Tibial artery (tissue), 4 donors: Measurements from ENCODE around the gene PTPRD.
"Not testable (repeated sequence)": the region's sequence is repeated elsewhere in the genome, so short reads cannot be mapped to it uniquely, and the experiment has no call there.

Experiments used
- DNase-seq, 2 donors: peaks; one replicate each; pipeline ENCODE4 v3.0.0-alpha.2; 2019
- H3K27ac ChIP-seq, 2 donors: fragments of 200-600 bp; sonication (generic) in 1 of 2; 1 replicate in 1 of 2; 2 replicates in 1 of 2; pipeline ENCODE4 v1.5.1; 2018 to 2019; ENCODE audit warnings: mild to moderate bottlenecking in 1 of 2
- H3K27me3 ChIP-seq, 2 donors: fragments of 200-600 bp; sonication (generic) in 1 of 2; one replicate each; pipeline versions ENCODE4 v1.5.1 to v1.6.0; 2016 to 2019
- H3K36me3 ChIP-seq, 3 donors: fragments of 200-600 bp; sonication (generic) in 2 of 3; one replicate each; pipeline ENCODE4 v1.5.1; 2016 to 2019; ENCODE audit warnings: mild to moderate bottlenecking in 2 of 3
- H3K4me1 ChIP-seq, 4 donors: fragments of 200-600 bp; sonication (generic) in 2 of 4; 1 replicate in 3 of 4; 2 replicates in 1 of 4; pipeline ENCODE4 v1.5.1; 2016 to 2019
- H3K4me3 ChIP-seq, 2 donors: fragments of 200-600 bp; sonication (generic) in 1 of 2; 1 replicate in 1 of 2; 2 replicates in 1 of 2; pipeline ENCODE4 v1.5.1; 2018 to 2019; ENCODE audit warnings: mild to moderate bottlenecking in 2 of 2
- H3K9me3 ChIP-seq, 3 donors: fragments of 200-600 bp; sonication (generic) in 1 of 3; one replicate each; pipeline ENCODE4 v1.5.1; 2016 to 2019
- CTCF ChIP-seq, 2 experiments: fragments of 200-600 bp in 1 of 2; fragments of 450-650 bp in 1 of 2; IDR thresholded peaks; one replicate each; pipeline ENCODE4 v1.5.1; 2017 to 2019; ENCODE audit warnings: antibody characterized with exemption in 2 of 2, mild to moderate bottlenecking in 1 of 2, moderate library complexity in 1 of 2
- intact Hi-C: fragments of 100-400 bp; cut with DNase I; formaldehyde crosslinking; loops from one replicate; pipeline ENCODE4 v1.15.0; 2023; ENCODE audit warnings: low total_unique reads

PTPRD gene

DNA sequence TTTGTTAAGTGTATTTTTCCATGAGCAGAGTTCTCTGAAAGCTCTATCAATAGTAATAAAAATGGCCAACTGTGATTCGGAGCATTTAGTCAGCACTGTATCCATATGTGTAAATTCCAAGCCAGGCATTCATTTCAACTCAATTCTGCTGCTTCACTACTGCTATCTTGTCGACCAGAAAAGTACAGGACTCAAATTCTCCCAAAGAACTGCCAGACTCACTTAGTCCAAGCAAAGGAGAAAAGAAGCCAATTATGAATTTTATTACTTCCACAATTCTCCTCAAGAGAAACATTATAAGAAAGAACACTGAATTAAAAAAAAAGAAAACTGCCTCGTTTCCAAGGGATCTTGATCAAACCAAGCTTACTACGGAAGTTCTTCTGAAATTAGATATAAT is 1906.9 kb downstream of the PTPRD start:
- no peaks in the 10 kb centered on the region for H3K27me3 ChIP-seq
- no peak overlapping the region for H3K27ac ChIP-seq
- H3K9me3 ChIP-seq = no peaks in the 10 kb centered on the region
- no peak overlapping the region for H3K4me3 ChIP-seq
- no peak for DNase-seq
- H3K36me3 ChIP-seq = no peaks in the 10 kb centered on the region
- intact Hi-C loops = no loop called here
- H3K4me1 ChIP-seq = no peaks in the 10 kb centered on the region
- no peak for TF ChIP-seq CTCF (IDR thresholded peaks at IDR 0.05)

GRCh38 chr9:8703904-8704303 is 1908.9 kb downstream of the PTPRD start:
- Histone ChIP-seq H3K9me3 (no peaks in the 10 kb centered on the region), H3K27me3 (no peaks in the 10 kb centered on the region), H3K27ac (no peak overlapping the region), H3K4me3 (no peak overlapping the region), H3K4me1 (no peaks in the 10 kb centered on the region), H3K36me3 (no peaks in the 10 kb centered on the region)
- no peak for TF ChIP-seq CTCF (IDR thresholded peaks at IDR 0.05)
- no peak for DNase-seq
- intact Hi-C loops = no loop called here

DNA sequence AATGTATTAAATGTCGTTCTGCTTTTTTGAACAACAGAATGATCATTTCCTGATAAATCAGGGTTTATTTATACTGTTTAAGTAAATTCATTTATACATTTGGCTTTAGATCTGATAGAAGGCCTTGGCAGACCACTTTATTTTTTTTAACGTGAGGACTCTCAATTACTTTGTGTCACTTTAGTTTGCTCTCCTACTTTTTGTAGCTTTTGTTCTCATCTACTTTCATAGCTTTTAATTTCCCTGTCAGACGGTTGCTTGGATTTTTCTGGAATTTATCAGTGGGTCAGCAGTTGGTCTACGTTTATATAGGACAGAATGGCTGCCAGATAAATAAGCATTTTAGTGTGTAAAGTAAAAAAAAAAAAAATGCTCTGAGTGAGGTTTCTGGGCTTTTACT is 1910.9 kb downstream of the PTPRD start:
- H3K36me3 ChIP-seq = no peaks in the 10 kb centered on the region
- H3K4me1 ChIP-seq = no peaks in the 10 kb centered on the region
- H3K9me3 ChIP-seq = no peaks in the 10 kb centered on the region
- H3K4me3 ChIP-seq = no peak overlapping the region
- no peak overlapping the region for H3K27ac ChIP-seq
- no peak for TF ChIP-seq CTCF (IDR thresholded peaks at IDR 0.05)
- intact Hi-C loops = no loop called here
- no peak for DNase-seq
- no peaks in the 10 kb centered on the region for H3K27me3 ChIP-seq

- H3K27ac ChIP-seq, H3K9me3 ChIP-seq, H3K36me3 ChIP-seq, H3K4me3 ChIP-seq, DNase-seq, H3K27me3 ChIP-seq, H3K4me1 ChIP-seq, intact Hi-C loops: not testable (repeated sequence)
Observed at GRCh38 chr9:8697565-8697964, 1915.2 kb downstream of the PTPRD start.

GRCh38 chr9:8696516-8696915 is 1916.3 kb downstream of the PTPRD start:
- Histone ChIP-seq H3K27ac (no peak overlapping the region), H3K4me1 (no peaks in the 10 kb centered on the region), H3K36me3 (no peaks in the 10 kb centered on the region), H3K4me3 (no peak overlapping the region), H3K9me3 (no peaks in the 10 kb centered on the region), H3K27me3 (no peaks in the 10 kb centered on the region)
- DNase-seq = no peak
- no peak for TF ChIP-seq CTCF (IDR thresholded peaks at IDR 0.05)
- intact Hi-C loops = no loop called here

GRCh38 chr9:8694983-8695588 is 1917.7 kb downstream of the PTPRD start:
- H3K9me3 ChIP-seq = no peaks in the 10 kb centered on the region
- no peak for TF ChIP-seq CTCF (IDR thresholded peaks at IDR 0.05)
- DNase-seq = no peak
- H3K27me3 ChIP-seq = no peaks in the 10 kb centered on the region
- H3K36me3 ChIP-seq = no peaks in the 10 kb centered on the region
- H3K4me3 ChIP-seq = no peak overlapping the region
- H3K4me1 ChIP-seq = no peaks in the 10 kb centered on the region
- intact Hi-C loops = no loop called here
- no peak overlapping the region for H3K27ac ChIP-seq
